Neural cell (in vitro differentiated cells): Measurements from ENCODE around the gene WARS2. TPM values are rescaled to one million over a fixed set of nuclear protein-coding genes. Genes with fewer than 3 reads are reported as not detected.

ENCODE experiments used
- H2AFZ ChIP-seq: fragments of 200-600, 300-800 bp; sonication (generic), shearing (Covaris generic); 2 replicates; pipeline ENCODE4 v1.6.0; 2014; ENCODE audit warnings: low read depth, mild to moderate bottlenecking, antibody characterized with exemption, low read length, moderate library complexity
- H3F3A ChIP-seq: fragments of 200-600 bp; shearing (Covaris generic); 2 replicates; pipeline ENCODE4 v1.6.1; 2016; ENCODE audit warnings: mild to moderate bottlenecking, moderate library complexity, mixed read lengths, antibody characterized with exemption, low read length; ENCODE audit not compliant: insufficient read depth, poor library complexity, severe bottlenecking
- H3K27ac ChIP-seq: fragments of 200-600, 300-800 bp; sonication (generic), shearing (Covaris generic); 2 replicates; pipeline ENCODE4 v1.5.1; 2014; ENCODE audit warnings: mild to moderate bottlenecking, low read length, moderate library complexity
- H3K27me3 ChIP-seq: fragments of 300-800, 200-600 bp; sonication (generic), shearing (Covaris generic); 2 replicates; pipeline ENCODE4 v1.6.0; 2014; ENCODE audit warnings: mild to moderate bottlenecking, low read depth, low read length, moderate library complexity; ENCODE audit not compliant: insufficient read depth
- H3K36me3 ChIP-seq: fragments of 300-800, 200-600 bp; sonication (generic), shearing (Covaris generic); 2 replicates; pipeline ENCODE4 v1.5.1; 2014; ENCODE audit warnings: mild to moderate bottlenecking, antibody characterized with exemption, low read length, moderate library complexity; ENCODE audit not compliant: insufficient read depth
- H3K4me2 ChIP-seq: fragments of 300-800, 200-600 bp; sonication (generic), shearing (Covaris generic); 2 replicates; pipeline ENCODE4 v1.6.0; 2014; ENCODE audit warnings: mild to moderate bottlenecking, low read length
- H3K4me3 ChIP-seq: fragments of 300-800, 200-600 bp; sonication (generic), shearing (Covaris generic); 2 replicates; pipeline ENCODE4 v1.5.1; 2014; ENCODE audit warnings: mild to moderate bottlenecking, low read length, moderate library complexity
- H3K79me2 ChIP-seq: fragments of 200-600 bp; shearing (Covaris generic); replicated peaks from 2 replicates; pipeline ENCODE4 v1.6.0; 2014; ENCODE audit warnings: mild to moderate bottlenecking, low read length, moderate library complexity; ENCODE audit not compliant: insufficient read depth
- H3K9ac ChIP-seq: fragments of 300-800, 200-600 bp; sonication (generic), shearing (Covaris generic); 2 replicates; pipeline ENCODE4 v1.6.1; 2016; ENCODE audit warnings: mild to moderate bottlenecking, low read length, mixed read lengths
- H3K9me2 ChIP-seq: fragments of 200-600 bp; shearing (Covaris generic); 2 replicates; pipeline ENCODE4 v1.6.1; 2016; ENCODE audit warnings: mild to moderate bottlenecking, low read length, mixed read lengths; ENCODE audit not compliant: insufficient read depth
- H3K9me3 ChIP-seq: fragments of 200-600, 300-800 bp; sonication (generic), shearing (Covaris generic); 2 replicates; pipeline ENCODE4 v1.6.1; 2016; ENCODE audit warnings: mild to moderate bottlenecking, mixed run types, low read length, moderate library complexity, mixed read lengths
- H4K20me1 ChIP-seq: fragments of 200-600 bp; shearing (Covaris generic); 2 replicates; pipeline ENCODE4 v1.6.1; 2016; ENCODE audit warnings: mild to moderate bottlenecking, mixed run types; ENCODE audit not compliant: insufficient read depth
- CTCF ChIP-seq: fragments of 450-650 bp; IDR thresholded peaks from 2 replicates; pipeline ENCODE4 v1.5.1; 2014; ENCODE audit warnings: antibody characterized with exemption, mild to moderate bottlenecking, moderate library complexity; ENCODE audit not compliant: poor library complexity, severe bottlenecking
- EP300 ChIP-seq: fragments of 450-650 bp; conservative IDR thresholded peaks from 2 replicates; pipeline ENCODE4 v1.6.1; 2014; ENCODE audit warnings: antibody characterized with exemption, mild to moderate bottlenecking, moderate library complexity; ENCODE audit not compliant: poor library complexity, severe bottlenecking
- EZH2 ChIP-seq: fragments of 200-600, 300-800 bp; shearing (Covaris generic), sonication (generic); IDR thresholded peaks from 2 replicates; pipeline ENCODE4 v1.6.1; 2014; ENCODE audit warnings: antibody characterized with exemption, low read length, borderline replicate concordance, mild to moderate bottlenecking; ENCODE audit not compliant: insufficient read depth, poor library complexity, severe bottlenecking
- MXI1 ChIP-seq: fragments of 450-650 bp; conservative IDR thresholded peaks from 2 replicates; pipeline ENCODE4 v1.6.1; 2014; ENCODE audit warnings: antibody characterized with exemption, mild to moderate bottlenecking; ENCODE audit not compliant: poor library complexity, severe bottlenecking
- POLR2AphosphoS5 ChIP-seq: IDR thresholded peaks from 2 replicates; pipeline ENCODE4 v1.6.1; 2012
- RAD21 ChIP-seq: fragments of 450-650 bp; conservative IDR thresholded peaks from 2 replicates; pipeline ENCODE4 v1.6.1; 2014; ENCODE audit warnings: antibody characterized with exemption, mild to moderate bottlenecking, moderate library complexity
- SMC3 ChIP-seq: fragments of 450-650 bp; conservative IDR thresholded peaks from 2 replicates; pipeline ENCODE4 v1.6.1; 2014; ENCODE audit warnings: antibody characterized with exemption, mild to moderate bottlenecking, moderate library complexity; ENCODE audit not compliant: poor library complexity
- TAF1 ChIP-seq: IDR thresholded peaks from 2 replicates; pipeline ENCODE4 v1.6.1; 2012; ENCODE audit warnings: low read depth
- polyA plus RNA-seq: library from polyadenylated mRNA; depleted of rRNA; stranded (reverse); fragments of >200 nt; gene quantifications from 2 replicates; pipeline ENCODE4 v1.2.3, GENCODE V29; 2014
- TF ChIP-seq, protein P1 (sequence below): IDR thresholded peaks from 2 replicates; pipeline ENCODE4 v1.6.1; 2012; ENCODE audit warnings: borderline replicate concordance

The WARS2 gene
- polyA plus RNA-seq, 1 donor from 2014 or later = 4.7 TPM

DNA sequence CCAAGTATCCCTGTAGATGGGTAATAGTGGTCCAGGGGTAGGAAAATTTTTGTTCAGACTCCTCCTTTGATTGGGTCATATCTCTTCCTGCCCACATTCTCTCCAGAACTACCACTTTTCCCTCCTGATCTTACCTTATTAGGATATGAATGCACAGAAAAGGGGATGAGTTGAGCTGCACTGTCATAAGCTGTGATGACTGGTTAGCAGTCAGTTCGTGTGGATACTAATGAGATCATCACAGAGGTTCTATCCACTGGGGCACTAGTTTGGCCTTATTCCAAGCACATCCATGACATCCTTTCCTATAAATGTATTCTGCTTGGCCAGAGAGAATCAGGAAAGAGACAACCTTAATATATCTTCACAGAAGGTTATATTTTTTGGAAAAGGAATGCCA is 130.3 kb downstream of the WARS2 start:
- no peak for TF ChIP-seq EP300
- no peaks in the 10 kb centered on the region for H3F3A ChIP-seq
- peaks cover 7% of the 10 kb centered on the region for H3K9me3 ChIP-seq
- H3K9ac ChIP-seq = no peak overlapping the region
- no peak overlapping the region for H3K27ac ChIP-seq
- no peak overlapping the region for H3K4me3 ChIP-seq
- H3K9me2 ChIP-seq = no peaks in the 10 kb centered on the region
- H4K20me1 ChIP-seq = no peaks in the 10 kb centered on the region
- no peak overlapping the region for H3K4me2 ChIP-seq
- no peak overlapping the region for H2AFZ ChIP-seq
- no peaks in the 10 kb centered on the region for H3K79me2 ChIP-seq
- no peaks in the 10 kb centered on the region for H3K36me3 ChIP-seq
- H3K27me3 ChIP-seq = peaks cover 54% of the 10 kb centered on the region

DNA sequence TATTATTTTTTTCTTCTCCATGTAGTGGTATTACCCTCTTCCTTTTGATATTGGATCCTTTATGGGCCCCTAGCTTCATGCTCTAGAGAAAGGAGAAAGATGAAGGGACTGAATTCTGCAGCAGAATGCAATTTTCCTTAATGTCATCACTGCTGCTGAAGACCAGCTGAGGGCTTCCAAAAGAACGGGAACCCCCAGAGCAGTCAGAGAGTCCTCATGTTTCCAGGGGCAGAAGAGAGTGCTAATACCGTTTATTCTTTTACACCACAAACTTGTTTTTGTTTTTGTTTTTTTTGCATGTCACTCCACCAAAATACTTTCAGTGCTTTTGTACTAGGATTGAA is 131.2 kb downstream of the WARS2 start:
- no peaks in the 10 kb centered on the region for H3K79me2 ChIP-seq
- H4K20me1 ChIP-seq = no peaks in the 10 kb centered on the region
- H3K4me2 ChIP-seq = no peak overlapping the region
- TF ChIP-seq SMC3 = no peak
- TF ChIP-seq EZH2 = no peak
- TF ChIP-seq, protein P1, sequence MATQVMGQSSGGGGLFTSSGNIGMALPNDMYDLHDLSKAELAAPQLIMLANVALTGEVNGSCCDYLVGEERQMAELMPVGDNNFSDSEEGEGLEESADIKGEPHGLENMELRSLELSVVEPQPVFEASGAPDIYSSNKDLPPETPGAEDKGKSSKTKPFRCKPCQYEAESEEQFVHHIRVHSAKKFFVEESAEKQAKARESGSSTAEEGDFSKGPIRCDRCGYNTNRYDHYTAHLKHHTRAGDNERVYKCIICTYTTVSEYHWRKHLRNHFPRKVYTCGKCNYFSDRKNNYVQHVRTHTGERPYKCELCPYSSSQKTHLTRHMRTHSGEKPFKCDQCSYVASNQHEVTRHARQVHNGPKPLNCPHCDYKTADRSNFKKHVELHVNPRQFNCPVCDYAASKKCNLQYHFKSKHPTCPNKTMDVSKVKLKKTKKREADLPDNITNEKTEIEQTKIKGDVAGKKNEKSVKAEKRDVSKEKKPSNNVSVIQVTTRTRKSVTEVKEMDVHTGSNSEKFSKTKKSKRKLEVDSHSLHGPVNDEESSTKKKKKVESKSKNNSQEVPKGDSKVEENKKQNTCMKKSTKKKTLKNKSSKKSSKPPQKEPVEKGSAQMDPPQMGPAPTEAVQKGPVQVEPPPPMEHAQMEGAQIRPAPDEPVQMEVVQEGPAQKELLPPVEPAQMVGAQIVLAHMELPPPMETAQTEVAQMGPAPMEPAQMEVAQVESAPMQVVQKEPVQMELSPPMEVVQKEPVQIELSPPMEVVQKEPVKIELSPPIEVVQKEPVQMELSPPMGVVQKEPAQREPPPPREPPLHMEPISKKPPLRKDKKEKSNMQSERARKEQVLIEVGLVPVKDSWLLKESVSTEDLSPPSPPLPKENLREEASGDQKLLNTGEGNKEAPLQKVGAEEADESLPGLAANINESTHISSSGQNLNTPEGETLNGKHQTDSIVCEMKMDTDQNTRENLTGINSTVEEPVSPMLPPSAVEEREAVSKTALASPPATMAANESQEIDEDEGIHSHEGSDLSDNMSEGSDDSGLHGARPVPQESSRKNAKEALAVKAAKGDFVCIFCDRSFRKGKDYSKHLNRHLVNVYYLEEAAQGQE = no peak
- no peak for TF ChIP-seq EP300
- no peak for TF ChIP-seq MXI1
- TF ChIP-seq CTCF = no peak
- TF ChIP-seq POLR2AphosphoS5 = no peak
- TF ChIP-seq TAF1 = no peak
- no peak for TF ChIP-seq RAD21
- no peaks in the 10 kb centered on the region for H3K36me3 ChIP-seq
- H3K9ac ChIP-seq = no peak overlapping the region
- no peaks in the 10 kb centered on the region for H3K9me2 ChIP-seq
- H3K27ac ChIP-seq = no peak overlapping the region
- no peak overlapping the region for H3K4me3 ChIP-seq
- peaks cover 63% of the 10 kb centered on the region for H3K27me3 ChIP-seq
- H2AFZ ChIP-seq = no peak overlapping the region
- H3K9me3 ChIP-seq = peaks cover 7% of the 10 kb centered on the region
- no peaks in the 10 kb centered on the region for H3F3A ChIP-seq
